Measurements from ENCODE around the gene RGR. TPM values are rescaled to one million over a fixed set of nuclear protein-coding genes. Genes with fewer than 3 reads are reported as not detected.
A peak's percentile ranks its signal among the peaks of the same experiment; 100 is the strongest.

The RGR gene
- total RNA-seq, 2 donors from 2014 or later, result not detected

- intact Hi-C loops (cut with DNase I), result no loop called here
- 17% methylated on average over 6 of the region's 6 CpGs for WGBS
- TF ChIP-seq, protein P1, sequence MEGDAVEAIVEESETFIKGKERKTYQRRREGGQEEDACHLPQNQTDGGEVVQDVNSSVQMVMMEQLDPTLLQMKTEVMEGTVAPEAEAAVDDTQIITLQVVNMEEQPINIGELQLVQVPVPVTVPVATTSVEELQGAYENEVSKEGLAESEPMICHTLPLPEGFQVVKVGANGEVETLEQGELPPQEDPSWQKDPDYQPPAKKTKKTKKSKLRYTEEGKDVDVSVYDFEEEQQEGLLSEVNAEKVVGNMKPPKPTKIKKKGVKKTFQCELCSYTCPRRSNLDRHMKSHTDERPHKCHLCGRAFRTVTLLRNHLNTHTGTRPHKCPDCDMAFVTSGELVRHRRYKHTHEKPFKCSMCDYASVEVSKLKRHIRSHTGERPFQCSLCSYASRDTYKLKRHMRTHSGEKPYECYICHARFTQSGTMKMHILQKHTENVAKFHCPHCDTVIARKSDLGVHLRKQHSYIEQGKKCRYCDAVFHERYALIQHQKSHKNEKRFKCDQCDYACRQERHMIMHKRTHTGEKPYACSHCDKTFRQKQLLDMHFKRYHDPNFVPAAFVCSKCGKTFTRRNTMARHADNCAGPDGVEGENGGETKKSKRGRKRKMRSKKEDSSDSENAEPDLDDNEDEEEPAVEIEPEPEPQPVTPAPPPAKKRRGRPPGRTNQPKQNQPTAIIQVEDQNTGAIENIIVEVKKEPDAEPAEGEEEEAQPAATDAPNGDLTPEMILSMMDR (IDR thresholded peaks at IDR 0.05), result no peak
- TF ChIP-seq POLR2A (IDR thresholded peaks at IDR 0.05) (no peak), POLR2AphosphoS5 (IDR thresholded peaks at IDR 0.05) (no peak)
- Histone ChIP-seq H3K27ac (no peak overlapping the region), H3K9me3 (no peaks in the 10 kb centered on the region), H3K27me3 (replicated peaks; ENCODE audit: insufficient read depth) (no peaks in the 10 kb centered on the region), H3K36me3 (no peaks in the 10 kb centered on the region), H3K4me3 (no peak overlapping the region), H3K4me1 (replicated peaks) (no peaks in the 10 kb centered on the region)
- DNase-seq (ENCODE audit: low spot score), result peak; percentile 44
Observed at GRCh38 chr10:84308481-84309304, 63.8 kb downstream of the RGR start.

Other genes starting within 250 kb of the RGR start
- 100 to 1,000 TPM; 122 to 143 TPM for gene GHITM, start 105.5 kb upstream of the RGR start, total RNA-seq
- gene GPR15LG, start 71.3 kb upstream of the RGR start, total RNA-seq, result 1 to 10 TPM in 1 of 2 donors, not detected in 1; 3.1 TPM
- gene CDHR1, start 50.5 kb upstream of the RGR start, total RNA-seq, result under 1 TPM; 0.45 to 0.82 TPM
- gene LRIT2, start 19.5 kb upstream of the RGR start, total RNA-seq, result not detected
- gene LRIT1, start 3.5 kb upstream of the RGR start, total RNA-seq, result 1 to 10 TPM in 1 of 2 donors, not detected in 1; 1.1 TPM
- gene CCSER2, start 83.5 kb downstream of the RGR start, total RNA-seq, result 10 to 100 TPM; 30.4 to 53.6 TPM

All from prostate gland (tissue), 2 donors.